ENCODE results near the gene SYT12. TPM values are rescaled to one million over a fixed set of nuclear protein-coding genes. Genes with fewer than 3 reads are reported as not detected.

SYT12 gene
- total and polyA plus RNA-seq, 3 experiments from 2014 or later: not detected

DNA sequence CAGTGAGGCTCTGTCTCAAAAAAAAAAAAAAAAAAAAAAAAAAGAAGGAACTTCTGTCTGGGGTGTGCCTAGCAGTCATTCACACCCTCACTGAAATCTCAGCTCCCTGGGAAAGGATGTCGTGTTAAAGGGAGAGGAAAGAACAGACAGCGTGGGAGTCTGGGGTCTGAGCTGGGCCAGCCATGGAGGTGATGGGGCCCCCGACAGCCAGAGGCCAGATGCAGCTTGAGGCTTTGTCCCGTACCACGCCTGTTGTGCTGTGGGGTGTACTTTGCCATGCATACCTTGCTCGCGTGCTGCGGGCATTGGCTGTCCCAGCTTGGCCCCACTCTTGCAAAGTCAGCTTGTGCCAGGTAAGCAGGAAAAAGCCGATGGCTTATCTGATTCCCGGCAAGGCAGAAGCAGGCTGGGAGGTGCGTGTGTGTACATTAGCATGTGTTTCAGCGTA, 4.6 kb downstream of the SYT12 start:
- H3K27ac Mint-ChIP-seq: no peak overlapping the region
- H3K4me1 Mint-ChIP-seq: peaks cover 23 to 27% (median 25%) of the 10 kb centered on the region in 3 donors
- H3K4me3 ChIP-seq (ENCODE audit: low read length): no peak overlapping the region
- H3K36me3 Mint-ChIP-seq: no peaks in the 10 kb centered on the region
- no peak for DNase-seq
- H3K9me3 ChIP-seq (ENCODE audit: low read length): no peaks in the 10 kb centered on the region
- no peak overlapping the region for H3K27ac ChIP-seq (ENCODE audit: low read depth, low read length)
- ChIA-PET POLR2A (no interaction called here), CTCF (interaction anchor here (0.7 kb wide), 1 partner anchor 352 kb away, joined by 3 read pairs; no protein-coding TSS in a partner anchor)
- peaks cover 13 to 31% of the 10 kb centered on the region in 2 donors for H3K27me3 Mint-ChIP-seq
- peaks cover 26% of the 10 kb centered on the region for H3K4me1 ChIP-seq (ENCODE audit: insufficient read depth, low read length)
- H3K9me3 Mint-ChIP-seq: no peaks in the 10 kb centered on the region
- H3K36me3 ChIP-seq (ENCODE audit: insufficient read depth, low read length): no peaks in the 10 kb centered on the region
- H3K4me3 Mint-ChIP-seq: no peak overlapping the region
- peaks cover 12% of the 10 kb centered on the region for H3K27me3 ChIP-seq (ENCODE audit: insufficient read depth, low read length, poor library complexity, severe bottlenecking)

GRCh38 chr11:67027943-67028542, 5.1 kb downstream of the SYT12 start:
- H3K9me3 Mint-ChIP-seq: no peaks in the 10 kb centered on the region
- CTCF ChIA-PET: no interaction called here
- H3K27me3 Mint-ChIP-seq: peaks cover 11 to 29% of the 10 kb centered on the region in 2 donors

DNA sequence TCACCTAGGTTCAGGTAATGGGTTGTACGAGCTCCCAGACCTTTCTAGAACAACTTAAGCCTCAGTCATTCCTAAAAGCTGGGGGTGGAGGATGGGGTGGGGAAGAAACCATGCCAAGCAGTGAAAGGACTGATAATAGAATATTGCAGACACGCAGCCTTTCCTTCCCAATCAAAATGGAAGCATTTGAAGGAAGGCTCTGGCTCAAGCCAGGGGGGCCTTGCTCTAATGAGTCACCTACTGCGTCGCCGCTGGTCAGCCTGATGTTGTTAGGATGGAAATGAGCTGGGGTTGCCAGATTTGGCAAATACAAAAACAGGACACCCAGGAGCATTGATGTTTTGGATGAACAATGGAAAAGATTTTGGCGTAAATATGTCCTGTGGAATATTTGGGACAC, 6.2 kb downstream of the SYT12 start:
- POLR2A ChIA-PET: no interaction called here
- CTCF ChIA-PET: no interaction called here
- Histone ChIP-seq H3K9me3 (ENCODE audit: low read length) (no peaks in the 10 kb centered on the region), H3K27ac (ENCODE audit: low read depth, low read length) (no peak overlapping the region), H3K36me3 (ENCODE audit: insufficient read depth, low read length) (no peaks in the 10 kb centered on the region), H3K4me3 (ENCODE audit: low read length) (no peak overlapping the region), H3K4me1 (ENCODE audit: insufficient read depth, low read length) (peaks cover 13% of the 10 kb centered on the region), H3K27me3 (ENCODE audit: insufficient read depth, low read length, poor library complexity, severe bottlenecking) (peaks cover under 1% of the 10 kb centered on the region)
- no peak overlapping the region for H3K4me3 Mint-ChIP-seq
- peaks cover 14 to 15% (median 15%) of the 10 kb centered on the region in 3 donors for H3K4me1 Mint-ChIP-seq
- H3K27ac Mint-ChIP-seq: no peak overlapping the region
- H3K27me3 Mint-ChIP-seq: peaks cover 10 to 33% of the 10 kb centered on the region in 2 donors
- H3K9me3 Mint-ChIP-seq: no peaks in the 10 kb centered on the region
- no peak for DNase-seq
- no peaks in the 10 kb centered on the region for H3K36me3 Mint-ChIP-seq

More at GRCh38 chr11:67027943-67028542, 5.1 kb downstream of the SYT12 start:
- Mint-ChIP-seq H3K36me3 (no peaks in the 10 kb centered on the region), H3K4me1 (peaks cover 21 to 23% (median 22%) of the 10 kb centered on the region in 3 donors), H3K4me3 (no peak overlapping the region), H3K27ac (peak overlapping the region in 1 of 8 donors; percentile 78)
- Histone ChIP-seq H3K27ac (ENCODE audit: low read depth, low read length) (no peak overlapping the region), H3K9me3 (ENCODE audit: low read length) (no peaks in the 10 kb centered on the region), H3K36me3 (ENCODE audit: insufficient read depth, low read length) (no peaks in the 10 kb centered on the region), H3K4me3 (ENCODE audit: low read length) (no peak overlapping the region), H3K4me1 (ENCODE audit: insufficient read depth, low read length) (peaks cover 21% of the 10 kb centered on the region), H3K27me3 (ENCODE audit: insufficient read depth, low read length, poor library complexity, severe bottlenecking) (peaks cover 8% of the 10 kb centered on the region)
- POLR2A ChIA-PET: no interaction called here
- DNase-seq: no peak

DNA sequence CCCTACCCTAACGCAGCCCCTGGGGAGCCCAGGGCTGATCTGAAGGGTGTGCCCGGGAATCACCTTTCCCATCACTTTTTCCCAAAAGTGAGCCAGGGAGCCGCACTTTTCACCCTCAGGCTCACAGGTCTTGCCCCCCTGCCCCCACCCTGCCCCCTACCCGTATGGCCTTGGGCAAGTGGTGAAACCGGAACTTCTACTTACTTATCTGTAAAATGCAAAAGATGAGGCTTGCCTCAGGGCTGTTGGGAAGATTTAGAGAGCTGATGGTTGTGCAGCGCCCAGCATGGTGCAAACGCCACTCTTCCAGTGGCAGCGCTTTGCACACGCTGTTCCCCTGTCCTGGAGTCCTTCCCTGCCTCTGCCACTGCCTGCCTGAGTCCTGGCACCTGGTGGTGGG, 8.0 kb downstream of the SYT12 start:
- DNase-seq: no peak
- no peaks in the 10 kb centered on the region for H3K4me1 ChIP-seq (ENCODE audit: insufficient read depth, low read length)
- Mint-ChIP-seq H3K27me3 (peaks cover 9 to 27% of the 10 kb centered on the region in 2 donors), H3K27ac (no peak overlapping the region), H3K36me3 (no peaks in the 10 kb centered on the region), H3K9me3 (no peaks in the 10 kb centered on the region), H3K4me3 (no peak overlapping the region), H3K4me1 (no peaks in the 10 kb centered on the region)
- ChIA-PET CTCF (no interaction called here), POLR2A (no interaction called here)
- H3K27me3 ChIP-seq (ENCODE audit: insufficient read depth, low read length, poor library complexity, severe bottlenecking): no peaks in the 10 kb centered on the region
- H3K9me3 ChIP-seq (ENCODE audit: low read length): no peaks in the 10 kb centered on the region
- H3K27ac ChIP-seq (ENCODE audit: low read depth, low read length): no peak overlapping the region
- H3K36me3 ChIP-seq (ENCODE audit: insufficient read depth, low read length): no peaks in the 10 kb centered on the region
- no peak overlapping the region for H3K4me3 ChIP-seq (ENCODE audit: low read length)

DNA sequence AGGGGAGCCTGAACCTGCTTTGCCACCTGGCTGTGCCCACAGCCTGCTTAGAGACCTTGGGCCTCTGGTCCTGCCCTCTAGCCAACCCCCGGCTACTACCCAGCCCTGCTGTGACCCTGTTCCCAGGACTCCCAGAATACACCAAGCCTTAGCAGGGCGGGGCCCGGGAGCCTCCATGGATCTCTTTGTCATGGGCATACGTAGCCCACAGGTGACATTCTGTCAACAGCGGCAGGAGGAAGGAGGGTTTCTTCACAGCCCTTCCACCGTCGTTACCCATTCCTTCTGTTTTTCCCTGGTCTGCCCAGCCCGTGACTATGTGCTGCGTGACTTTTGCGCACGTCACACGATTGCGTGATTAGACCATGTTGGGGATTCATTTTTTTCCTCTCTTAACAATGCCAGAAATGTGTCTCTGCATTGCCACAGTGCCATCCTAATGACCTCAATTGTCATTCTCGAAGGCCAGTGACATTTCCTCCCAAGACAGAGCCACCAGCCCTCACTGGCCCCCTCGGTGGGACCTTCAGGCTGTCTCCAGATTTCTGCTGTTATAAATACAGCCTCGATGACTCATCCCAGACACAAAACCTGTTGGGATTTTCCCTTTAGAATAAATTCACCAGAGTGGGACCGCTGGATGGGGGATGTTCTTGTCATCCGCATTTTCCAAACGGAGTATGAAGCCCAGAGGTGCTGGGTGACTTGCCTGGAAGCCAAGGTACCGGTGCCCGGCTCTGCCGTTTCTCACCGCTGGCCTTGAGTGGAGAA, 9.0 kb downstream of the SYT12 start:
- Mint-ChIP-seq H3K27ac (no peak overlapping the region), H3K27me3 (peaks cover 11 to 28% of the 10 kb centered on the region in 2 donors), H3K9me3 (no peaks in the 10 kb centered on the region), H3K4me3 (no peak overlapping the region), H3K36me3 (no peaks in the 10 kb centered on the region), H3K4me1 (no peaks in the 10 kb centered on the region)
- no peak for DNase-seq
- H3K4me3 ChIP-seq (ENCODE audit: low read length): no peak overlapping the region
- H3K36me3 ChIP-seq (ENCODE audit: insufficient read depth, low read length): no peaks in the 10 kb centered on the region
- ChIA-PET POLR2A (no interaction called here), CTCF (no interaction called here)
- no peaks in the 10 kb centered on the region for H3K27me3 ChIP-seq (ENCODE audit: insufficient read depth, low read length, poor library complexity, severe bottlenecking)
- no peaks in the 10 kb centered on the region for H3K4me1 ChIP-seq (ENCODE audit: insufficient read depth, low read length)
- H3K9me3 ChIP-seq (ENCODE audit: low read length): no peaks in the 10 kb centered on the region
- H3K27ac ChIP-seq (ENCODE audit: low read depth, low read length): no peak overlapping the region

GRCh38 chr11:67032830-67033551, 10.1 kb downstream of the SYT12 start:
- CTCF ChIA-PET: no interaction called here
- Mint-ChIP-seq H3K36me3 (no peaks in the 10 kb centered on the region), H3K27ac (peak overlapping the region in 1 of 8 donors; percentile 37), H3K4me1 (no peaks in the 10 kb centered on the region), H3K9me3 (no peaks in the 10 kb centered on the region), H3K27me3 (peaks cover 11 to 31% of the 10 kb centered on the region in 2 donors), H3K4me3 (no peak overlapping the region)
- no peak for DNase-seq
- no peaks in the 10 kb centered on the region for H3K36me3 ChIP-seq (ENCODE audit: insufficient read depth, low read length)
- no peaks in the 10 kb centered on the region for H3K4me1 ChIP-seq (ENCODE audit: insufficient read depth, low read length)
- H3K27me3 ChIP-seq (ENCODE audit: insufficient read depth, low read length, poor library complexity, severe bottlenecking): no peaks in the 10 kb centered on the region
- POLR2A ChIA-PET: no interaction called here
- H3K27ac ChIP-seq (ENCODE audit: low read depth, low read length): no peak overlapping the region
- H3K4me3 ChIP-seq (ENCODE audit: low read length): no peak overlapping the region
- H3K9me3 ChIP-seq (ENCODE audit: low read length): no peaks in the 10 kb centered on the region

- Histone ChIP-seq H3K27ac (ENCODE audit: low read depth, low read length) (no peak overlapping the region), H3K27me3 (ENCODE audit: insufficient read depth, low read length, poor library complexity, severe bottlenecking) (no peaks in the 10 kb centered on the region), H3K36me3 (ENCODE audit: insufficient read depth, low read length) (no peaks in the 10 kb centered on the region), H3K9me3 (ENCODE audit: low read length) (no peaks in the 10 kb centered on the region), H3K4me1 (ENCODE audit: insufficient read depth, low read length) (no peaks in the 10 kb centered on the region), H3K4me3 (ENCODE audit: low read length) (no peak overlapping the region)
- Mint-ChIP-seq H3K27ac (no peak overlapping the region), H3K36me3 (no peaks in the 10 kb centered on the region), H3K27me3 (peaks cover 11 to 31% of the 10 kb centered on the region in 2 donors), H3K4me3 (no peak overlapping the region), H3K4me1 (no peaks in the 10 kb centered on the region), H3K9me3 (no peaks in the 10 kb centered on the region)
- ChIA-PET CTCF (no interaction called here), POLR2A (no interaction called here)
- no peak for DNase-seq
Observed at GRCh38 chr11:67033661-67034166, 10.8 kb downstream of the SYT12 start.

- H3K27ac Mint-ChIP-seq: no peak overlapping the region
- Histone ChIP-seq H3K27ac (ENCODE audit: low read depth, low read length) (no peak overlapping the region), H3K27me3 (ENCODE audit: insufficient read depth, low read length, poor library complexity, severe bottlenecking) (no peaks in the 10 kb centered on the region), H3K4me1 (ENCODE audit: insufficient read depth, low read length) (no peaks in the 10 kb centered on the region), H3K4me3 (ENCODE audit: low read length) (no peak overlapping the region), H3K9me3 (ENCODE audit: low read length) (no peaks in the 10 kb centered on the region), H3K36me3 (ENCODE audit: insufficient read depth, low read length) (no peaks in the 10 kb centered on the region)
- no peak for DNase-seq
- ChIA-PET POLR2A (no interaction called here), CTCF (no interaction called here)
- no peak overlapping the region for H3K4me3 Mint-ChIP-seq
- H3K36me3 Mint-ChIP-seq: no peaks in the 10 kb centered on the region
- no peaks in the 10 kb centered on the region for H3K9me3 Mint-ChIP-seq
- no peaks in the 10 kb centered on the region for H3K4me1 Mint-ChIP-seq
- H3K27me3 Mint-ChIP-seq: peaks cover 9 to 31% of the 10 kb centered on the region in 2 donors
Observed at GRCh38 chr11:67034350-67034749, 11.4 kb downstream of the SYT12 start.

Data from CD8-positive, alpha-beta memory T cell (primary cell).